Measurements from ENCODE around the gene RUBCNL.

Gene RUBCNL

DNA sequence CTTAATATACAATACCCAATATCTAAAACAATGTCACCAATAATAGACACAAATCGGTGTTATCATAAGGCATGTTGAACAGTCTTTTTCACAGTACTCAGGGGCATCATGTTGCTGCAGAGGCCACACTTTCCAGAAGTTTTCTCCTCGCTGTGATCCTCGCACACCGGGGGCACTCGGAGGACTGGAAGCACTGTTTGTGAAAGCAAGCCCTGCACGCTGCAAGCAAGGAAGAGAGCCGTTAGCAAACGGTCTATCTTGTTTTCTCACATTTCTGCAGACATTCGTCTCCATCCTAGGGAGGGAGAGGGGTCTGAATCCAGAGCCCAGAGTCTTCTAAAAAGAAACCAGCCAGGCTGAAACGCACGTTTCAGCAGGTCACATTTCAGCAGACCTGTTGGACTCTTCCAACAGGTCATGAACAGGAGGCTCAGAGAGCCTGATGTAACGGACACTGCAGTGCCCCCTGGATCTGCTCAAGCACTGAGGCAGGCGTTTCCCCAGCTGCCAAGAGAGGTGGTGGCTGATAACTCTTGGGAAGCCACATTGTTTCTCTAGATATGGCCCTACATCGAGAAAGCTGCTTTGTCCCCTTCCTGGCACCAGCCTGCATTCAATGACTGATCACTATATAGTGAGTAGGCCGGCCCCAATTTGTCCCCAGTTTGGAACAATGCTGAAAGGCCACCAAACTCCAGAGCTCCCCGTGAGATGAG, 43.6 kb downstream of the RUBCNL start:
- Histone ChIP-seq H3K9me3 (ENCODE audit: severe bottlenecking) (no peaks in the 10 kb centered on the region), H3K27ac (no peak overlapping the region), H3K27me3 (ENCODE audit: insufficient read depth, low read depth, severe bottlenecking) (no peaks in the 10 kb centered on the region), H3K36me3 (no peaks in the 10 kb centered on the region), H3K4me3 (ENCODE audit: low read depth, low read length) (no peak overlapping the region)
- TF ChIP-seq, protein P1, sequence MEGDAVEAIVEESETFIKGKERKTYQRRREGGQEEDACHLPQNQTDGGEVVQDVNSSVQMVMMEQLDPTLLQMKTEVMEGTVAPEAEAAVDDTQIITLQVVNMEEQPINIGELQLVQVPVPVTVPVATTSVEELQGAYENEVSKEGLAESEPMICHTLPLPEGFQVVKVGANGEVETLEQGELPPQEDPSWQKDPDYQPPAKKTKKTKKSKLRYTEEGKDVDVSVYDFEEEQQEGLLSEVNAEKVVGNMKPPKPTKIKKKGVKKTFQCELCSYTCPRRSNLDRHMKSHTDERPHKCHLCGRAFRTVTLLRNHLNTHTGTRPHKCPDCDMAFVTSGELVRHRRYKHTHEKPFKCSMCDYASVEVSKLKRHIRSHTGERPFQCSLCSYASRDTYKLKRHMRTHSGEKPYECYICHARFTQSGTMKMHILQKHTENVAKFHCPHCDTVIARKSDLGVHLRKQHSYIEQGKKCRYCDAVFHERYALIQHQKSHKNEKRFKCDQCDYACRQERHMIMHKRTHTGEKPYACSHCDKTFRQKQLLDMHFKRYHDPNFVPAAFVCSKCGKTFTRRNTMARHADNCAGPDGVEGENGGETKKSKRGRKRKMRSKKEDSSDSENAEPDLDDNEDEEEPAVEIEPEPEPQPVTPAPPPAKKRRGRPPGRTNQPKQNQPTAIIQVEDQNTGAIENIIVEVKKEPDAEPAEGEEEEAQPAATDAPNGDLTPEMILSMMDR (IDR thresholded peaks at IDR 0.05; ENCODE audit: low read depth, low read length) = no peak
- no peak for DNase-seq

DNA sequence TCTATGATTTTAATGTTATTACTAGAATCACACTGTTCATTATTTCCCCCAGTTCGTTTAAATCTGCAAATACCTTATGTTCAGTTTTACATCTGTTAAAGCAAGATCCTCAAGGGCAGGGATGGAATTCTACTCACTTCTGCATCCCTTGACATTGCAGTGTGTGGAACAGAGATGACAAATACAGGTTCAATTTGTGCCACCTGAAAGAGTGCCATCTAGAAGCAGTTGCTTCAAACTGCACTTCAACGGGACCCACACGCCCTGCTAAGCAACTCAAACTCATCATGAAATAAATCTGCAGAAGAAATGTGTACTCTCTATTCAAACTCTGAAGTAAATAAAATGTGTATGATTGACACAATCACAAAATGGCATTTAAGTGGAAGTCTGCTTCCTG, 44.5 kb downstream of the RUBCNL start:
- Histone ChIP-seq H3K4me3 (ENCODE audit: low read depth, low read length) (no peak overlapping the region), H3K27me3 (ENCODE audit: insufficient read depth, low read depth, severe bottlenecking) (no peaks in the 10 kb centered on the region), H3K36me3 (no peaks in the 10 kb centered on the region), H3K27ac (no peak overlapping the region), H3K9me3 (ENCODE audit: severe bottlenecking) (no peaks in the 10 kb centered on the region)
- TF ChIP-seq, protein P1 (IDR thresholded peaks at IDR 0.05; ENCODE audit: low read depth, low read length) = 0 out of 2 replicates have a peak, but pooled peaks have one; percentile 17
- no peak for DNase-seq

DNA sequence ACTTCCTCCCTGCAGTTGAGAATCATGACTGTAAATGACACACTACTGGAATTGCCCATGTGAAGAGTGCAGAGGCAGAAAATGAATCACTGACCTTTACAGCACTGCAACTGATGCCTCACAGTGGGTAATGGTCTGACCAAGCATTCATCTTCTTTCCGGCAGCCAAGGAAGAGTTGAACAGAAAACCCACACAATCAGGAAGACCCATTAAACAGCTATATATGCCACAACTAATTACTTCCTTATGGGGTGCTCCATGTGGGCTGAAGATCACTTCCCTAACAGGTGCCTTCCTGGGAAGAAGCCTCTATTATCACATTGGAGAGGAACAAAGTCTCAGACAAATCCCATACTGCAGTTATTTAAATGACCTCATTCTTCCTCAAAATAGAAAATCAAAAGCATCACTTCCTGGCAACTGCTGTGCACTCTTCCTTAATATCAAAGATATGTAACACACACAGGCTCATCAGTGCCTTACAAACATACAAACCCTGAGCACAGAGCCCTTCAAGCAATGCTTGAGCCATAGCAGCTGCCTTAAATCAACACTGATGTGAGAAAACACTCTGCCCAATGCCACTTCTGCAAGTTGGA, 45.8 kb downstream of the RUBCNL start:
- no peak for DNase-seq
- no peak overlapping the region for H3K27ac ChIP-seq
- no peaks in the 10 kb centered on the region for H3K27me3 ChIP-seq (ENCODE audit: insufficient read depth, low read depth, severe bottlenecking)
- no peak overlapping the region for H3K4me3 ChIP-seq (ENCODE audit: low read depth, low read length)
- H3K9me3 ChIP-seq (ENCODE audit: severe bottlenecking) = peaks cover 3% of the 10 kb centered on the region
- H3K36me3 ChIP-seq = no peaks in the 10 kb centered on the region
- TF ChIP-seq, protein P1 (IDR thresholded peaks at IDR 0.05; ENCODE audit: low read depth, low read length) = no peak

DNA sequence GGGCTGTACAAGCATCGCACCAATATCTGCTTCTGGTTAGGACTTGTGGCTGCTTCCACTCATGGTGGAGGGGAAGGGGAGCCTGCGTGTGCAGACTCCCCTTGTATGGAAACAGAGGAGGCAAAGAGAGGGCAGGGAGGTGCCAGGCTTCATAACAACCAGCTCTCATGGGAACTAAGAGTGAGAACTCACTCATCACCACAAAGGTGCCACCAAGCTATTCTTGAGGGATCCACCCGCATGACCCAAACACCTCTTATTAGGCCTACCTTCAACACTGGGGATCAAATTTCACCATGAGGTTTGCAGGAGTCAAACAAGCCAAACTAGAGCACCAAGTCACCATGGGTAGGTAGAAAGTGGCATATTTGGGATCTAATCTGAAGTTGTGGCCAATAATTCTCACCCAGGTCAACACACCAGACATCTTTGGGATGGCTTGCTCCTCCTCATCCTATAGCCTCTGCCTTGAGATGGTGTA, 46.4 kb downstream of the RUBCNL start:
- Histone ChIP-seq H3K9me3 (ENCODE audit: severe bottlenecking) (peaks cover 3% of the 10 kb centered on the region), H3K36me3 (no peaks in the 10 kb centered on the region), H3K4me3 (ENCODE audit: low read depth, low read length) (no peak overlapping the region), H3K27me3 (ENCODE audit: insufficient read depth, low read depth, severe bottlenecking) (no peaks in the 10 kb centered on the region), H3K27ac (no peak overlapping the region)
- TF ChIP-seq, protein P1 (IDR thresholded peaks at IDR 0.05; ENCODE audit: low read depth, low read length) = no peak
- DNase-seq = no peak

GRCh38 chr13:46340011-46340410, 47.0 kb downstream of the RUBCNL start:
- Histone ChIP-seq H3K27me3 (ENCODE audit: insufficient read depth, low read depth, severe bottlenecking) (no peaks in the 10 kb centered on the region), H3K4me3 (ENCODE audit: low read depth, low read length) (no peak overlapping the region), H3K36me3 (no peaks in the 10 kb centered on the region), H3K9me3 (ENCODE audit: severe bottlenecking) (peaks cover 3% of the 10 kb centered on the region), H3K27ac (no peak overlapping the region)
- TF ChIP-seq, protein P1 (IDR thresholded peaks at IDR 0.05; ENCODE audit: low read depth, low read length) = no peak
- DNase-seq = no peak

Data from WERI-Rb-1 (cell line).